Islet of Langerhans (tissue), 1 donor: Measurements from ENCODE around the gene HOXB3.

Experiments
- FAIRE-seq: peaks from one replicate; lab custom pipeline; 2011; peaks lifted over from hg19 to GRCh38; lab: Jason Lieb, UNC

The HOXB3 gene

DNA sequence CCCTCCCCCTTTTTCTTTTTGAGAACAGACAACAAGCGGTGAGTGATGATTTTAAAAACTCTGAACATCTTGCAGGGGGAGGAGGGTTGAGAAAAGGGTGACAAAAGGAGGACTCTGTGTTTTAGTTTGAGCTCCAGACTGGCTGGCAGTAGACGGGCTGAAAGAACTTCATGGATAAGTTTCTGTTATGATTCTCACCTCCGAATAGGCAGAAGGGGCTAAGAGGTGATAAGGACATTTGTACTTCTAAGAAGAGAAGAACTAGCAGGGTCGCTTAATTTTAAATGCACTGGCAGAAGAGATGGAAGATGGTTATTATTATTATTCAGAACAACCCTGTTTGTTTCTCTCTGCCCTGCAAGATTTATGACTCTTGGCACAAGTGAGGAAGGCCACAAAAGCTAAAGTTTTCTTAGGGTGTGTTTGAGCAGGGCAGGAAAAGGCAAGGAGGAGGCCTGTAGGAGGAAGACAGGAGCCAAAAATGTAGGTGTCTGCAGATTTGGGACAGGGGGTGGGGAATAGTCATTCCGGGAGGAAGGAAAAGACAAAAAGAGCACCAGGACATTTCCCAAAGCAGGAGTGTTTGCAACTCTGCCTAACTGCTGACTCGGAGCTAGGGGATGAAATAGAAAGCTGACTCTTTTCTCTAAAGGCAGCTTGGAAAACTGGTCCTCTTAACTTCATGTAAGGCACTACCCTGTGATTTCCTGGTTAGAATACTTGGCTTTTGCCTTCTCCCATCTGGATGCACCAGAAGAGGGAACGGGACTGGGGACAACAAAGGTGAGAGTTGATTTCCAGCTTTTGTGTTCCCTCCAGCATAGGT, 33.3 kb downstream of the HOXB3 start:
- no peak for FAIRE-seq

DNA sequence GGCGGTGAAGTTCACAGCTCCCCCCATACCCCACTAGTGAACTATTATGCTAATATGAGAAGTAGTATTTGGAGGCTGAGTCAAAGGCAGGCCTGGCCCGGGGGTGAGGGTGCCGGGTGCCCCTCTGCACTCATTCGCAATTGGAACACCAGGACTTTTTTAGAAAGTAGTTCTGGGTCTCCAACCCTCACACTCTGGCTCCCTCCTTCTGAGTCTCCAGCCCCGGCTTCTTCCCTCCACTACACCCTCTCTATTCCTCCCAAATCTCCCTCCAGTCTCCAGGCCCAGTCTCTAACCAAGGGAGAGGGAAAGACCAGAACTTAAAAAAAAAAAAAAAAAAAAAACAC, 33.8 kb downstream of the HOXB3 start:
- FAIRE-seq, result no peak

DNA sequence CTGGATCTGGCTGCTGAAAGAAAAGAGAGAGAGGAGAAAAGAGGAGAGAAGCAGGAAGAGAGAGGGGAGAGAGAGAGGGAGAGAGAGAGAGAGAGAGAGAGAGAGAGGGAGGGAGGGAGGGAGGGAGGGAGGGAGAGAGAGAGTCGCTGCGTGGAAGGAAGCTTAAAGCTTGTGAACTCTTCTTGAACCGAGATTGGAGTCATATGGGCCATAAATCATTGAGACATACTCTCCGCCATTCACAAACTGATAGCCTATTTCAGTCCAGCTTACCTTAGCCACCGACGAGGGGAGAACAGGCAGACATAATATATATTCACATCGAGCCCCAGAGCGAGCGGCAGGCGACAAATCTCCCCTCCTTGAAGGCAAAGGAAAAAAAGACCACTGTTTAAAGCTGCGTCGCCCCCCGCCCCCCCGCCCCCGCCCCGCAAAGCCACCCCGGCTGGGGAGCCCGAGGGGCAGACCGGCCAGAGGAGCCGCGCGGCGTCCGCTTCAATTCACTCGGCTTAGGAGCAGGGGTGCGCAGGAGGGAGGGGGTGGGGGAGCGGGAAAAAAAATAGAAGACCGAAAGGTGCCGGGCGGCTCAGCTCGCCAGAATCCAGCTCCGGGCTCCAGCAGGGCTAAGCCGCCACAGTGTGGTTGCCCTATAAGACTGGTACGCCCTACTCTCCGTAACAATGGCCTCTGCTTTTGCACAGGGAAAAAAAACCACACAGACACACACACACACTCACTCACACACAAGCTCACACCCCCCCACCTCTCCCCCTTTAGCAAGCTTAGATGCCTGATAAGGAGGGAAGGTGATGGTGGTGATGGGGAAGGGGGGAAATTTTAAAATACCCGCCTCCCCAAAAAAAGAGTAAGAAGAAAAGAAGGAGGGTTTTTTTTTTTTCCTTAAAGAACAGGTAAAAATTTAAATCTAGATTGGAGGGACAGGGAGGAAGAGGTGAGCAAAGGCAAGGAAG, 34.5 kb downstream of the HOXB3 start:
- no peak for FAIRE-seq

DNA sequence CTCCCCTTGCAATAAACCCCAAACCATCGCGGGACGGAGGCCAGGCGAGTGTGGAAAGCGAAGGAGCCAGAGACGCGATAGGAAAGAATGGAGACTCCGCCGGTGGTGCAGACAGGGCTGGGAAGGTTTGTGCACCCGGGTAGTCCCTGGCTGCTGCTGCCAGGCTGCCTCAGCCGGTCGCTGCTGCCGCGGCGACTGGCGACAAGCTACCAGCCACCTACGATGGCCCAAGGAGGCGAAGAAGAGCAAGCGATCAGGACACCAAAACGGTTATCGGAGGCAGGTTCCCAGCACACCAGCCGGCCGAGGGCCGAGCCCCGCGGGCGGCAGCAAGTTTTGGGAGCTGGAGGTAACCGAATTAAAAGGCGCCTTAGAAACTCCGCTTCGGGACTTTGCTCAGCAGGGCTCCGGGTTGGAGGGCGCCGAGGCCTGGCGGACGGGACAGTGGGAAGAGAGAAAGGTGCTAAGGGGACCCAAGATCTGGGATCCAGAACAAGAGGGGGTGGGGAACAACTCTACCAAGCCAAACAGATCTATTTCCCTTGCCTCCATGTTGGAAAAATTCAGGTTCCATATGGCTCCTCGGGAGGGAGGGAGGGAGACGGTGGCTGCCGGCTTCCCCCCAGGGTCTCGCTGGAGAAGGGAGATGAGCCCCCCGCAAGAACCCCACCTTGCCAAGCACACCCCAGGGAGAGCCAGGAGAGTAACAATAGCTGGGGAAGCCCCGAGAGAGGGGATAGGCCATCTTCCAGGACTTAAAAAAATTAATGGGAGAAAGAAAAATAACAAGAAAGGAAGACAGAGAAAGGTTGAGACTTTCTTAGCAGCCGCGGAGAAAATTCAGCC, 35.4 kb downstream of the HOXB3 start:
- FAIRE-seq, result no peak

DNA sequence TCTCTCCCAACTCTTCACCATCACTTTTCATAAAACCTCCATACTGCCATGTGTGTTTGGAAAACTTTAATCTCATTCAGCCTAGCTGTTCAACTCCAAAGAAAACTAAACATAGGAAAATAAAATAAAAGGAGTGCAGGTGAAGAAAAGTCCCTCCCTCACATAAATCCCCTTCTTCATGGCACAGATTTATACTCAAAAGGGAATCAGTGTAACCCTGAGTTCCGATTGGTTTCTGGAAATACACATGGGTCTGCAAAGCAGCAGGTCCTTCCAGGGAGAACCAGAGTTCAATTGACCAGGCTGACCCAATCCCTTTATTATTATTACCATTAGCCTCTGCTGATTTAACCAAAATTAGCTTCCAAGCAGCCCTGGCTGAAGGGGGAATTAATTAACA, 36.2 kb downstream of the HOXB3 start:
- no peak for FAIRE-seq

DNA sequence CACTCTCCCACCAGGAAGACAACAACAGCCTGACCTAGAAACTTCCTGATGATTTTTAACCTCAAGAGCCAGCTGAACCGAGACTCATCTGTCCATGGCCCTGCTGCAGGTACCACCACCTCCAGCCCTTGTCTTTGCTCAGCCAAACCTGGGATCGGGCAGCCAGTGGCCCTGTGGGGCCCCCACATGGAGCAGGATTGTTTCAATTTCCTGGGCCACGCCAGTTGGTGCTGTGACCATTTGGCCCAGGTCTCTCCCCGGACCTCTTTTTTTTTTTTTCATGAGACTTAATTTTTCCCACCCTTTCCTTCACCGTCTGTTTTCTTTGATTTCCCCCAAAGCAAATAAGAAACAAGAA, 36.9 kb downstream of the HOXB3 start:
- no peak for FAIRE-seq

DNA sequence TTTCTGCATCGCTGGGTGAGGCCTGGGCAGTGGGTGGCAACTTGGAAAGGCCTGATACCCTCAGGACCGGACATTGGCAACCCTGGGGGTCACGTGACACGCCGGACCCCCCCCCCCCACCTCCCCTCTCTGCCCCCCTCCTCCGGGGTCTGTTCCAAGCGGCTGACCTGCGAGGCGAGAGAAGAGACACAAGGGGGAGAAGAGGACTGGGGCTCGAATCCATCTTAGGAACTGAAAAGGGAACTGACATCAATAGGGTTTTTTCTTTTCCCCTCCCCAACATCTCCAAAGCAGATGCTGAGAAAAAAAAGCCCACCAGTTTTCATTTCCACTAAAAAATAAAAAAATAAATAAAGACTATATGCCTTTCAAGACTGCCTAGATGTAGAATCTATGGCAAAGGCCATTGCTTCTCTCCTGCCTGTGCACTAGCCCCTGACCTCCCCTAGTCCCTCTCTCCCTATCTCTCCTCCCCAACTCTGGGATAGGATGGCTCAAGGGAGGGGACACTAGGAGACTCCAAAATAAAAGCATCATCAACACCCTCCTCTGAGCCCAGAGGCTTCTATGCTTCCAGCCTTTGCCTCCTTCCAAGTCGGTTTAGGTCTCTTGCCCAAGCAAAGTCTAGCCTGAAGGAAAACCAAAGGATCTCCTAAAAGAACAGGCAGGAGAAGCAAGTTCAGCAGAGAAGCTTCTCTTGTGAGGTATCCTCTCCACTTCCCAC, 37.4 kb downstream of the HOXB3 start:
- no peak for FAIRE-seq

DNA sequence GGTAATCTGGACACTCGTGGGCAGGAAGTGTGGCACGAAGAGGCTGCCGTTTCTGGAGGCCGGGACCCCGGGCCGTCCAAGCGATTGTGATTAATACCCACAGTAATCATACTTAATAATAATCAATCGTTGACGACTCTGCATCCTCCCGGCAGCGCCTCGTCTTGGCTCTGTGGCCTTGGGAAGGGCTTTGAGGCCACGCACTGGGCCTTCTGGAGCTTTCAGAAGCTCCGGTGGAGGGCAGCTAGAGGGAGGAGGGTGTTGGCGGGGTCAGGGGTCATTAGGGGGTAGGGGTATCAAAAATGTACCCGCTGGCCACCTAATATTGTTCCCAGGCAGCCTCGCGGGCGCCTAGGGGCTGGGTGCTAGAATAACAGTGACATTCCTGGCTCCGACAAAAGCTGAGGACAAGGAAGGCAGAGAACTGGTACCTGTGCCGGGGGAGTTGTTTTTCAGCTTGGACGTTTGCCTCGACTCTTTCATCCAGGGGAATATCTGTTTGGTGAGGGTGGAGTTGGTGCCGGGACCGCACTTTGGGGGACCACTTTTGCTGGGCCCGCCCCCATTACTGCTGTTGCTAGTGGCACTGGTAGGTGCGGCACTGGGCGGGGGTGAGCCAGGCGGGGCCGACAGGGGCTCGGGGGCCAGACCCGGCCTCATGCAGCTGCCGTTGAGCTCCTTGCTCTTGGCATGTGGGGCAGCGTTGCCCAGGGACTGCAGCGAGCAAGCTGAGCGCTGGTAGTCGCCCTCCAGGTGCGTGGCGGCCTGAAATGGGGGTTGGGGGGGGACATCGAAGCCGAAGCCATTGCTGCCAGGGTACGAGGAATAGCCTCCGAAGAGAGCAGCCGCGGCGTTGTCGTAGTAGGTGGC, 38.2 kb downstream of the HOXB3 start:
- FAIRE-seq, result no peak

DNA sequence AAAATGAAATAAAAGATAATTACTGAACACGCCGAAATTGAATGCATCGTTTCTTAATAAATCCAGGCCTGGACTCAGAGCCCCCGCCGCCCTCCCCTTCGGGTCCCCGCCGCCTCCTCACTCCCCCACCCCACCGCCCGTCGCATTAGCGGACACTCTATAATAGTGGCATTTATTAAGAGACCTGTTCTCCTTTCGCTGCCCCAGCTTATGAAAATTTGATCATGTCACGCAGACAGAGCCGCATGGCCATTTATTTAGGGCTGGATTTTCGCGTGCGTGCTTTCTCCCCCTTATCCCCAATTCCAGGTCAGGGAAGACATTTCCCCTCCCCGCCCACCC, 38.9 kb downstream of the HOXB3 start:
- FAIRE-seq, result no peak

DNA sequence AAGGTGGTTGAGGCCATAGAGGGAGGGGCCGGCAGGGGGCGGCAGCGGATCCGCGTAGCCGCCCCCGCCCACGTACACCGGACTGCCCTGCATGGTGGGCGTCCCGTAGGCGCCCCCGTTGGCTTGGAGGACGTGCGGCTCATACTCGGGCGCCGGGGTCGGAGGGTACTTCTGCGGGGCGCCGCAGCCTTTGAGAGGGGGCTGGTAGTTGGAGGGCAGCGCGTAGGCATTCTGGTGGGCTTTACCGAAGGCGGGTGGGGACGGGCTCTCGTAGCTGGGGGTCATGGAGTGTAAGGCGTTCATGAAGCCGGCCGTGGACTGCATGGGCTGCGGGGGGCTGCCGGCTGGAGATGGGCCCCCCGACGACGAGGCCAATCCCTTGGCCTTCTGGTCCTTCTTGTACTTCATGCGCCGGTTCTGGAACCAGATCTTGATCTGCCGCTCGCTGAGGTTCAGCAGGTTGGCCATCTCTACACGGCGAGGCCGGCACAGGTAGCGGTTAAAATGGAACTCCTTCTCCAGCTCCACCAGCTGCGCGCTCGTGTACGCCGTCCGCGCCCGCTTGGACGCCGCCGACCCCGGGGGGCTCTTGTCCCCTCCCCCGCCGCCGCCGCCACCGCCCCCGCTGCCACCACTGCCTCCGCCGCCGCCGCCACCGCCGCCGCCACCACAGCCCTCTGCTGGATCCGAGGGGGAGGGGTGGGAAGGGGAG, 39.4 kb downstream of the HOXB3 start:
- no peak for FAIRE-seq

DNA sequence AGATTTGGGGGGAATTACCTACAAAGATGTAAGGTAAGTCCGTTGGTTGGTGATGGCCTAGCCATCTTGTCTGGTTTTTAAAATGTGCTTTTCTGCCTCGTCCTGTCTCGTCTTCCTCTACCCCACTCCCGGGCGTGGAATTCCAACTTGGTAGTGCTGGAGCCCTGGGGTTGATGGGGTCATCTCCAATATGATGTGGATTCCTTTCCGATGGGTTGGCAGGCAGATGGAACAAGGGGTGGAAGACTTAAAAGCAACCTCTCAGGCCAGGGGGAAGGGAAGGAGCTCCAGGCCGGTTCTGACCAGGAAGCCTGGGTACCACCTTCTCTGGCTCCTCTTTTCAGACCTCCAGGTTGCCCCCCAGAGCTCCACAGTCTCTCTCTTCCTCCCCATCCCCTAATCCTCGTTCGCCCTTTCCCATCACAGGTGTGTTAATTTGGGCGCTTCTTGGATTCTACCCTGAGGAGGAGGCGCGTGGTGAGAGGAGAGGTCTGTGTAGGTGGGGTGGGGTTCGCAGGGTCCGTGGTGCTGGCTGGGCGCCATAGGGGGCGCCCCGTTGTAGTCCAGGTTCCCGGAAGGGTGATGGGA, 40.0 kb downstream of the HOXB3 start:
- no peak for FAIRE-seq

DNA sequence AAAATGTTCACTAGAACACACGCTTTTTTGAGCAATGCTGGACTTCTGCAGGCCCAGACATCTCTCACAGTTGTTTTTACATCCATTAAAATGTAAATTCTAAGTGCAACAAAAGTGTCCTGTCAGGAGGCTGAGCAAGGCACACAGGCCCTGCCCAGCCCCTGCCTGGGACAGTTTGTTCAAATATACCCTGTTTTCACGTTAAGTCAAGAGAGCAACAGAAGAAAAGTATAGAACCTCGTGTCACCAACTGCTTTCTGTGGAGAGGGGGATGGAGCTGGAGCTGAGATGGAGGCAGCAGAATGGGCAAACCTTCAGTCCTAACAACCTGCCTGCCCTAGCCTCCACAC, 40.8 kb downstream of the HOXB3 start:
- FAIRE-seq, result no peak

DNA sequence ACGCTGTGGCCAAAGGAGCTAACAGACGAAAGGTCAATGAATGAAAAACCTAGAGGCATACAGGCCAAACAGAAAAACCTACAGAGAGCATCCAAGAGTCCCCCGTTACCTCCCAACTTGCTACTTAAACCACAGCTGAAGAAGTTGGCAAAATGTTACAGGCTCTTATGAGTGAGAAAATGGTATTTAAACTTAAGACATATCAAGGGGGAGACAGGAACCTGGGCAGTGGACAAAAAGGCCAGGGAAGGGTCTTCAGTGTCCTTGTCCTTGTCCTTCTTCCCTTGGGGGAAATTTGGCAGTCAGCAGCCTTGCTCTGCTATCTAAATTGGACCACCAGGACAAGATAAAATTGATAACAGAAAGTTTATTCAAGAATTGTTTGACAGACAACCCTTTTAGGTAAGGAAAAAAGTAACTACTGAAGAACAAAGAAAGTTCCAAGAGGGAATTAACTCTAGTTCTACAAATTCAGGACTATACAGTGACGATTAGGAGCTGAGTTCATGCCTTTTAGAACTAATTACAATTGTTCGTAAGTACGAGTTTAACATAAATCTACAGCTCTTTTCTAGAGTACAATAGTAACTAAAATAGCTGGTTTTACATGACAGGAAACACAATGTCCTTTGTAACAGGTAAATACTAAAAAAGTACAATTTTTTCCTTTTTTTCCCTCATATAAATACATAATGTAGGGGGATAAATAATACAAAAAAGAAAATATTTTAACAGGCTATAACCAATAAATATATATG, 41.3 kb downstream of the HOXB3 start:
- FAIRE-seq, result no peak

DNA sequence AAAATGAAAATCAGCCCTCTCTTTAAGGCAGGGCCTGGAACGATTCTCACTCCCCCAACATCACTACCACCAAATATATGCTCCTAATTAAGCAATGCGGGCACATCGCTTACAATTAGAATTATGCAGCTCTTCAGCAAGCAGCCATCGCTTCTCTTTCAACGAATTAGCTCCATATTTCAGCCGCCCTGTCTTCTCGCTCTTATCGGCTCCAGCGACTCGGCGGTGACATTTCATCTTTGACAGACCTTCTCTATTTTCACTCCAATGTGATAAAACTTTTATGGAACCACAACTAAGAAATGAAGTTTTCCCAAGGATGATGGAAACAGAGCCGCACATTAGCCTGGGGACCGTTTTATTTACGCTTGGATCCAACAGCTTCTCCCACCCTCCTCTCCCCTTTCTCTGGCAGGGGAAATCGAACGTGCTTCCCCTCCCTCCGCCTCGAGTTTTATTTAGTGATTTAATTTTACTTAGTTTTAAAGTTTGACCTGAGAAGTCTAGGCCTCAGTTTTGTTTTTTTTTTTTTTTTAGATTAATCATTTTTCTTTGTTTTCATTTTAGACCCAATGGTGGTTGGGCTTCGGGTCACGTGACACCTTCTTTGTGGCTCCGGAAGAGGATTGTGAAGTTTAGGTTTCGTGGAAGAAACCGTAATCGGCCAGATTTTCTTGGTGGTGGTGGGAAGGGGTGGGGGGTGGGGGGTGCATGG, 42.1 kb downstream of the HOXB3 start:
- FAIRE-seq, result no peak

DNA sequence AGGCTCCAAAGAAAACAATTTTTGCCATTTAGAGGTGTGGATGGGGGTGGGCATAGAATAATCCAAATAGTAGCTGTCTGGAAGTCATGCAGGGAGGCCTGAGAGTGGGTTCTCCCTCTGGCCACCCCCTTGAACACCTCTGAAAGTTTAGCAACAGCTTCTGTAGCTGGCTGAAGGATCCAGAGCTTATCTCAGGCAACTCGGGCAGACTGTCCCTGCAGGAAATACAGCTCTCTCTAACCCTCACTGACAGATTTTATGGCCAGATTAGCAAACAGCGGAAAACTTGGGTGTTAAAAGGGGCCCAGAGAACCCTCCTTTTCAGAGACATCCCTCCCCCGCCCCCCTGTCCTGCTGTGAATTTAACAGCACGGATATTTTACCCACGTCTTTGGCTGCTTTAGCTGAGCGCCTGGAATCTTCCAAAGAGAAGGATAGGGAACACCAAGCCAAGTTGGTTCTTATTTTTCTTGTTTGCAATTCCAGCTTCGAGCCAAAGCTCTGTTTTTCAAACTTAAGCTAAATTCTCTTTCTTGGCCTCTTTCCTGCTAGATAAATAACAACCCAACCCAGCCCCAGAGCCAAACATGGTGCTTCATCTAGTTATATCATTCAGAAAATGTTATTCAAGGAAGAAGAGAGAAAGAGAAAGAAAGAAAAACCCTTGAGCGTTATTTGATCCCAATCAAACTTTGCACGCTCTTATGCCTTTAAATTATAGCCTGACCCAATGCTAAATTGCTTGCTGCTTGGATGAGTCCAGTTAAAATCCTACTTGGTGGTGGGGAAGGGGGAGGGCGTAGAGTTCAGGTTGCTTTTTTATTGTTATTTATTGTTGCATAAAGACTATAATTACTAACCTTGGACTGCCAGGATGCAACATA, 42.9 kb downstream of the HOXB3 start:
- FAIRE-seq, result no peak

DNA sequence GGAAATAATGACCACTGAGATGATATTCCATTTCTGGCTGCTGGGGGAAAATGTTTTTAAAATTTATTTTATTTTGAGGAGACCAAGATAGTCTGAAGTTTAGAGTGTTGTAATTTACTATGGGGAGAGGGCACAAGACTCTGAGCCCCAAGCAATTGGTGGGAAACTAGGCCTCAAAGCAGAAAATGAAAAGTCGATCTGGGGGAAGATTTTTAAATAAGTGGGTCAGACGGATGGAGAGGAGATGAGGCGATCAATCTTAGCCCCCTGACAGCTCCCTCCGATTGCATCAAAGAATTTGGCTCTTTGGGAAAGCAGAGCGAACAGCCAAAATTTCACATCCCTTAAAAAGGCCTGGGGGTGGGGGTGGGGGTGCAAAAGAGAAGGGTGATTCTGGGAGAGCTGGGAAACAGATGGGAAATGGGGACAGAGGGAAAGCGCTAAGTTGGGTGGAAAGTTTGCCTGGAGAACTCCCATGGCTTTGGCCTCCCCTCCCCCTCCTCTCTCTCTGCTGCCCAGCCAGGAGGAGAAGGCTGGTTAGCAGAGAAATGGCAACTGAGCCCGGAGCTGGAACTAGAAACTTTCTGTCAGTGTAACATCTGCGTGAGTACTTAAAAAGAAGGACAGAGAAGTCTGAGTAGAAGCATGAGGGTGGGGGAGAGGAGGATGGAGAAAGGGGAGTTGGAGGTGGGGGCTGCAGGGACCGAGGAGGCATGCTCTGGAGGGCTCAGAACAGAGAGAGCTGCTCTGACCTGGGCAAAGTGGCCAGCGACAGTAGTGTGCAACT, 43.7 kb downstream of the HOXB3 start:
- no peak for FAIRE-seq

DNA sequence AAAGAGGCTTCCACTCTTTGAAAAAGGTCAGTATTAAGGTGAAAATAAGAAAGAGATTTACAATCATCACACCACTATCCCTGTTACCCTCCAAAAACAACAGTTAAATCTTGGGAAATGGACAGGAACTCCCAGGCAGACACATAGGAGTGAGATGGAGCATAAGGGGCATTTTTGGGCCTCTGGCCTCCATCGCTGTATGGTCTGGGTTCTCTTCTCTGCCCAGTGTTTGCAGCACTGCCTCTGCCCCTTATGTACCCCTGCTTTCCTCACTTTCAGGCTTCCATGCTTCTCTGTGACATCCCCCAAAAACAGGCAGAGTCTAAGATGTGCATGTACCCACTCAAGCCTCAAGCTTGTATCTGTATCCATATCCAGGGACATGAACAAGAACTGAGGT, 44.5 kb downstream of the HOXB3 start:
- no peak for FAIRE-seq
